ENCODE measurements around the gene GNG11. TPM values are rescaled to one million over a fixed set of nuclear protein-coding genes. Genes with fewer than 3 reads are reported as not detected.
"Not testable (repeated sequence)": the region's sequence is repeated elsewhere in the genome, so short reads cannot be mapped to it uniquely, and the experiment has no call there.

GNG11 gene
- total RNA-seq, 2 experiments from 2014 or later = not detected

GRCh38 chr7:93913197-93913596, 8.3 kb upstream of the GNG11 start:
- Histone ChIP-seq H3K9me3 (ENCODE audit: control insufficient read depth in 1 of 2, insufficient read depth in 1 of 2, low read length in 2 of 2) (no peaks in the 10 kb centered on the region), H3K4me1 (ENCODE audit: insufficient read depth, low read length) (no peaks in the 10 kb centered on the region), H3K27ac (ENCODE audit: low read depth in 1 of 2, low read length in 2 of 2) (no peak overlapping the region), H3K36me3 (ENCODE audit: insufficient read depth, low read length) (no peaks in the 10 kb centered on the region), H3K27me3 (ENCODE audit: control insufficient read depth in 1 of 2, insufficient read depth in 2 of 2, low read length in 2 of 2) (no peaks in the 10 kb centered on the region), H3K4me3 (ENCODE audit: low read length) (no peak overlapping the region)
- no peaks in the 10 kb centered on the region for H3K9me3 Mint-ChIP-seq
- ATAC-seq (ENCODE audit: poor library complexity) = no peak
- H3K4me1 Mint-ChIP-seq (ENCODE audit: low read depth) = no peaks in the 10 kb centered on the region
- H3K4me3 Mint-ChIP-seq = no peak overlapping the region
- intact Hi-C loops (cut with DNase I, micrococcal nuclease) = no loop called here
- ChIA-PET POLR2A (no interaction called here), CTCF (no interaction called here)
- DNase-seq = no peak
- no peaks in the 10 kb centered on the region for H3K36me3 Mint-ChIP-seq (ENCODE audit: low read depth)
- TF ChIP-seq, protein P1, sequence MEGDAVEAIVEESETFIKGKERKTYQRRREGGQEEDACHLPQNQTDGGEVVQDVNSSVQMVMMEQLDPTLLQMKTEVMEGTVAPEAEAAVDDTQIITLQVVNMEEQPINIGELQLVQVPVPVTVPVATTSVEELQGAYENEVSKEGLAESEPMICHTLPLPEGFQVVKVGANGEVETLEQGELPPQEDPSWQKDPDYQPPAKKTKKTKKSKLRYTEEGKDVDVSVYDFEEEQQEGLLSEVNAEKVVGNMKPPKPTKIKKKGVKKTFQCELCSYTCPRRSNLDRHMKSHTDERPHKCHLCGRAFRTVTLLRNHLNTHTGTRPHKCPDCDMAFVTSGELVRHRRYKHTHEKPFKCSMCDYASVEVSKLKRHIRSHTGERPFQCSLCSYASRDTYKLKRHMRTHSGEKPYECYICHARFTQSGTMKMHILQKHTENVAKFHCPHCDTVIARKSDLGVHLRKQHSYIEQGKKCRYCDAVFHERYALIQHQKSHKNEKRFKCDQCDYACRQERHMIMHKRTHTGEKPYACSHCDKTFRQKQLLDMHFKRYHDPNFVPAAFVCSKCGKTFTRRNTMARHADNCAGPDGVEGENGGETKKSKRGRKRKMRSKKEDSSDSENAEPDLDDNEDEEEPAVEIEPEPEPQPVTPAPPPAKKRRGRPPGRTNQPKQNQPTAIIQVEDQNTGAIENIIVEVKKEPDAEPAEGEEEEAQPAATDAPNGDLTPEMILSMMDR (IDR thresholded peaks at IDR 0.05) = no peak
- H3K27me3 Mint-ChIP-seq = peaks cover 26% of the 10 kb centered on the region
- no peak overlapping the region for H3K27ac Mint-ChIP-seq

- H3K9me3 ChIP-seq (ENCODE audit: control insufficient read depth in 1 of 2, insufficient read depth in 1 of 2, low read length in 2 of 2) = peaks cover 0 to 4% of the 10 kb centered on the region in 2 experiments
- Mint-ChIP-seq H3K9me3 (no peaks in the 10 kb centered on the region), H3K4me3 (no peak overlapping the region), H3K27me3 (peaks cover 26% of the 10 kb centered on the region), H3K36me3 (ENCODE audit: low read depth) (no peaks in the 10 kb centered on the region), H3K27ac (no peak overlapping the region), H3K4me1 (ENCODE audit: low read depth) (no peaks in the 10 kb centered on the region)
- H3K4me3 ChIP-seq (ENCODE audit: low read length) = no peak overlapping the region
- no peaks in the 10 kb centered on the region for H3K27me3 ChIP-seq (ENCODE audit: control insufficient read depth in 1 of 2, insufficient read depth in 2 of 2, low read length in 2 of 2)
- no peaks in the 10 kb centered on the region for H3K4me1 ChIP-seq (ENCODE audit: insufficient read depth, low read length)
- ChIA-PET CTCF (no interaction called here), POLR2A (no interaction called here)
- DNase-seq (no peak), ATAC-seq (ENCODE audit: poor library complexity) (no peak)
- H3K27ac ChIP-seq (ENCODE audit: low read depth in 1 of 2, low read length in 2 of 2) = no peak overlapping the region
- TF ChIP-seq, protein P1 (IDR thresholded peaks at IDR 0.05) = no peak
- H3K36me3 ChIP-seq (ENCODE audit: insufficient read depth, low read length) = no peaks in the 10 kb centered on the region
- intact Hi-C loops (cut with DNase I, micrococcal nuclease) = no loop called here
Measured at GRCh38 chr7:93914581-93915066, 6.9 kb upstream of the GNG11 start.

DNA sequence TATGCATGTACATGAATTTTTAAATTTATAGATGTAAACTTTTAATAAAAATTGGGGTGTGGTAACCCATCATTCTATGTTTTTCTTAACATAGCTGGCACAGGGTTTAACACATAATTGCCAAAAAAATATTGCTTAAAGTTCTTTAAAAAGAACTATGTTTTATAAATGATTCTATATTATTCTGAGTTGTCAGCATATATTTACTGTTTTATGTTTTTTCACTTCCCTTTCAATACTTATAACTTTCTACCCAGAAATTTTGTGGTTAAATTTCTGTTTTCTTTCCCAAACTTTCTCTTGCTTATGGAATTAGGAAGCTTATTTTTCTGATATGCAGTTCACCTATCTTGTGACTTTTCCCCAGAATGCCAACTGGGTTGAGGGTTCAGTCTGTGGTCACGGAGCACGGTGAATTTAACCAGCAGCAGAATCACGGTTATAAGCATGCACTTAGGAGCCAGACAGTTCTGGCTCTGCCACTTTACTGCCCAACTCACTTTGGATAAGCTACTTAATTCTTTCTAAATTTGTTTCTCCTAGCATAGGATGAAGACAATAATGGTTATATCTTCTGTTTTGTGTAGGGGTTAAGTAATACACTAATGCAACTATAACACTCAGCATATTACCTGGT, 6.2 kb upstream of the GNG11 start:
- H3K4me3 Mint-ChIP-seq; H3K27me3 ChIP-seq (ENCODE audit: control insufficient read depth in 1 of 2, insufficient read depth in 2 of 2, low read length in 2 of 2); H3K4me1 ChIP-seq (ENCODE audit: insufficient read depth, low read length); H3K27ac Mint-ChIP-seq; ATAC-seq (ENCODE audit: poor library complexity); H3K27ac ChIP-seq (ENCODE audit: low read depth in 1 of 2, low read length in 2 of 2); CTCF ChIA-PET; DNase-seq; intact Hi-C loops (cut with DNase I, micrococcal nuclease); POLR2A ChIA-PET; H3K9me3 ChIP-seq (ENCODE audit: control insufficient read depth in 1 of 2, insufficient read depth in 1 of 2, low read length in 2 of 2); H3K4me1 Mint-ChIP-seq (ENCODE audit: low read depth); H3K36me3 Mint-ChIP-seq (ENCODE audit: low read depth); H3K4me3 ChIP-seq (ENCODE audit: low read length); H3K36me3 ChIP-seq (ENCODE audit: insufficient read depth, low read length); H3K9me3 Mint-ChIP-seq: not testable (repeated sequence)
- peaks cover 28% of the 10 kb centered on the region for H3K27me3 Mint-ChIP-seq

- H3K4me1 Mint-ChIP-seq (ENCODE audit: low read depth); POLR2A ChIA-PET; CTCF ChIA-PET: not testable (repeated sequence)
Measured at GRCh38 chr7:93915888-93916287, 5.6 kb upstream of the GNG11 start.

GRCh38 chr7:93916315-93916714, 5.2 kb upstream of the GNG11 start:
- H3K36me3 ChIP-seq (ENCODE audit: insufficient read depth, low read length); H3K4me1 ChIP-seq (ENCODE audit: insufficient read depth, low read length); intact Hi-C loops (cut with DNase I, micrococcal nuclease); H3K36me3 Mint-ChIP-seq (ENCODE audit: low read depth); POLR2A ChIA-PET; H3K27ac ChIP-seq (ENCODE audit: low read depth in 1 of 2, low read length in 2 of 2); H3K27ac Mint-ChIP-seq; H3K4me3 Mint-ChIP-seq; H3K4me3 ChIP-seq (ENCODE audit: low read length); CTCF ChIA-PET; H3K9me3 Mint-ChIP-seq; ATAC-seq (ENCODE audit: poor library complexity); DNase-seq; H3K27me3 ChIP-seq (ENCODE audit: control insufficient read depth in 1 of 2, insufficient read depth in 2 of 2, low read length in 2 of 2); H3K4me1 Mint-ChIP-seq (ENCODE audit: low read depth); H3K9me3 ChIP-seq (ENCODE audit: control insufficient read depth in 1 of 2, insufficient read depth in 1 of 2, low read length in 2 of 2): not testable (repeated sequence)
- H3K27me3 Mint-ChIP-seq = peaks cover 38% of the 10 kb centered on the region

More at GRCh38 chr7:93915888-93916287, 5.6 kb upstream of the GNG11 start:
- DNase-seq; H3K27me3 ChIP-seq (ENCODE audit: control insufficient read depth in 1 of 2, insufficient read depth in 2 of 2, low read length in 2 of 2); H3K4me3 Mint-ChIP-seq; H3K4me1 ChIP-seq (ENCODE audit: insufficient read depth, low read length); ATAC-seq (ENCODE audit: poor library complexity); H3K9me3 ChIP-seq (ENCODE audit: control insufficient read depth in 1 of 2, insufficient read depth in 1 of 2, low read length in 2 of 2); H3K27ac ChIP-seq (ENCODE audit: low read depth in 1 of 2, low read length in 2 of 2); H3K9me3 Mint-ChIP-seq; H3K4me3 ChIP-seq (ENCODE audit: low read length); intact Hi-C loops (cut with DNase I, micrococcal nuclease); H3K36me3 Mint-ChIP-seq (ENCODE audit: low read depth); H3K27ac Mint-ChIP-seq; H3K36me3 ChIP-seq (ENCODE audit: insufficient read depth, low read length): not testable (repeated sequence)
- H3K27me3 Mint-ChIP-seq = peaks cover 34% of the 10 kb centered on the region

Data from CD4-positive, alpha-beta T cell (primary cell).